HFFc6 (cell line): ENCODE data around the gene NPAS3. TPM values are rescaled to one million over a fixed set of nuclear protein-coding genes. Genes with fewer than 3 reads are reported as not detected.

Experiments
- DNase-seq: peaks from one replicate; pipeline ENCODE4 v3.0.0-alpha.2; 2018
- H3K27ac Mint-ChIP-seq: 2 replicates; pipeline ENCODE4 v1.8.0; 2020; ENCODE audit warnings: mild to moderate bottlenecking, mixed read lengths
- H3K27me3 Mint-ChIP-seq: 2 replicates; pipeline ENCODE4 v1.8.0; 2021; ENCODE audit warnings: mild to moderate bottlenecking, moderate library complexity, mixed read lengths; ENCODE audit not compliant: insufficient read depth
- H3K36me3 Mint-ChIP-seq: 2 replicates; pipeline ENCODE4 v1.8.0; 2021; ENCODE audit warnings: low read depth, mixed read lengths
- H3K4me1 Mint-ChIP-seq: 2 replicates; pipeline ENCODE4 v1.8.0; 2020; ENCODE audit warnings: low read depth, mixed read lengths
- H3K4me3 Mint-ChIP-seq: 2 replicates; pipeline ENCODE4 v1.8.0; 2020; ENCODE audit warnings: mild to moderate bottlenecking, moderate library complexity, mixed read lengths
- H3K9me3 Mint-ChIP-seq: 2 replicates; pipeline ENCODE4 v1.8.0; 2020; ENCODE audit warnings: mild to moderate bottlenecking, mixed read lengths
- total RNA-seq, 6 experiments: library from RNA; stranded (reverse); fragmentation: NEBNext Ultra II Directional; extraction: Animal tissue kit (Norgen Biotek cat#: 25700); gene quantifications; 2 replicates in 1 of 6; 3 replicates in 5 of 6; pipeline ENCODE4 v1.2.3, GENCODE V29; 2021
- TF ChIP-seq, protein P1 (sequence below): fragments of 200-600 bp; sonication (generic); IDR thresholded peaks from 2 replicates; pipeline ENCODE4 v1.5.0; 2021; ENCODE audit warnings: antibody characterized with exemption, mild to moderate bottlenecking

NPAS3 gene
- total RNA-seq, 6 experiments from 2014 or later, result not detected

GRCh38 chr14:33198684-33199083 is 260.0 kb downstream of the NPAS3 start:
- no peaks in the 10 kb centered on the region for H3K27me3 Mint-ChIP-seq
- no peak overlapping the region for H3K27ac Mint-ChIP-seq
- no peak overlapping the region for H3K4me3 Mint-ChIP-seq
- H3K9me3 Mint-ChIP-seq, result peaks cover 17% of the 10 kb centered on the region
- TF ChIP-seq, protein P1, sequence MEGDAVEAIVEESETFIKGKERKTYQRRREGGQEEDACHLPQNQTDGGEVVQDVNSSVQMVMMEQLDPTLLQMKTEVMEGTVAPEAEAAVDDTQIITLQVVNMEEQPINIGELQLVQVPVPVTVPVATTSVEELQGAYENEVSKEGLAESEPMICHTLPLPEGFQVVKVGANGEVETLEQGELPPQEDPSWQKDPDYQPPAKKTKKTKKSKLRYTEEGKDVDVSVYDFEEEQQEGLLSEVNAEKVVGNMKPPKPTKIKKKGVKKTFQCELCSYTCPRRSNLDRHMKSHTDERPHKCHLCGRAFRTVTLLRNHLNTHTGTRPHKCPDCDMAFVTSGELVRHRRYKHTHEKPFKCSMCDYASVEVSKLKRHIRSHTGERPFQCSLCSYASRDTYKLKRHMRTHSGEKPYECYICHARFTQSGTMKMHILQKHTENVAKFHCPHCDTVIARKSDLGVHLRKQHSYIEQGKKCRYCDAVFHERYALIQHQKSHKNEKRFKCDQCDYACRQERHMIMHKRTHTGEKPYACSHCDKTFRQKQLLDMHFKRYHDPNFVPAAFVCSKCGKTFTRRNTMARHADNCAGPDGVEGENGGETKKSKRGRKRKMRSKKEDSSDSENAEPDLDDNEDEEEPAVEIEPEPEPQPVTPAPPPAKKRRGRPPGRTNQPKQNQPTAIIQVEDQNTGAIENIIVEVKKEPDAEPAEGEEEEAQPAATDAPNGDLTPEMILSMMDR, result no peak
- H3K4me1 Mint-ChIP-seq, result no peaks in the 10 kb centered on the region
- no peak for DNase-seq
- no peaks in the 10 kb centered on the region for H3K36me3 Mint-ChIP-seq

DNA sequence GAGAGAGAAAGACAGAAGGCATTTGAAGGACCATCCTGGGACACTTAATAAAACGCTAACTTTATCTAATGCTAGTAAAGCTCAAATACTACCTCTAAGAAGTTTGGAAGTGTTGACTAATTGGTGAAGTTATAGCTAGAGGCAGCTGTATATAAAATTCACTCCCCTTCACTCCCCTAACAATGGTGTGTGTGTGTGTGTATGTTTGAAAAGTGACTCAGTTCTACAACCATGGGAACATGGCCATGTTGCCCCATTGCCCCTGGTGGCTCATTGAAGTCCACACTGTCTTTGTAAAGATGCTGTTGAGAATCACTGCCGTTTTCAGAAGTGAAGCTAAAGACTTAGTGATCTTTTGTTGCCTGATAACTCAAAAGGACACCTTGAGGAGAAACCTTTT is 262.4 kb downstream of the NPAS3 start:
- H3K27me3 Mint-ChIP-seq, result no peaks in the 10 kb centered on the region
- no peak overlapping the region for H3K4me3 Mint-ChIP-seq
- peaks cover 22% of the 10 kb centered on the region for H3K9me3 Mint-ChIP-seq
- no peak overlapping the region for H3K27ac Mint-ChIP-seq
- no peak for DNase-seq
- TF ChIP-seq, protein P1, result no peak
- H3K36me3 Mint-ChIP-seq, result no peaks in the 10 kb centered on the region
- no peaks in the 10 kb centered on the region for H3K4me1 Mint-ChIP-seq

GRCh38 chr14:33206981-33207380 is 268.3 kb downstream of the NPAS3 start:
- TF ChIP-seq, protein P1, result no peak
- Mint-ChIP-seq H3K4me3 (no peak overlapping the region), H3K36me3 (no peaks in the 10 kb centered on the region), H3K4me1 (no peaks in the 10 kb centered on the region), H3K27ac (no peak overlapping the region), H3K9me3 (peaks cover 13% of the 10 kb centered on the region), H3K27me3 (no peaks in the 10 kb centered on the region)
- no peak for DNase-seq

DNA sequence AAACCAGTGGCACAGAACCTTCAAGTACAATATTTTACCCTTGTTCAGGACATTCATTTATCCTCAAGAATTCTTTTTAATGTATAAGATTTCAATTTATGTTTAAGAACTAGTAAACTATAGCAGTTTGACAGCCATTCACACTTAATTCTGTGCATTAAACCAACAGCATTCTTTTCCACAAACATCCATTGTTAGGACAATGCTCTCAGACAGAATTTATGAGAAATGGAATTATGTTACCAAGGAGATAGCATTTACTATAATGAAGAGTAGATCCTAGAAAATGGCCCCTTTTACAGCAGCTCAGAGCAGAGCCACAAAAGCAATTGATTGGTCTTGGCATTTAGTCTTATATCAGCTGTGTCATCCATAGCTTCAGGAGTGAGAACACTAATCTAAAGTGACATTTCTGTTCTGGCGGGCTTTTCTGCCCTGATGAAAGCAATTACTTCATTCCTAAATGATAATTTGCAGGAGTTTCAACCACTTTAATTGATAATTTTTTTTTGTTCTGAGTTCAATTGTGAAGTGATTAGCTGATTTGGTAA is 268.9 kb downstream of the NPAS3 start:
- no peaks in the 10 kb centered on the region for H3K27me3 Mint-ChIP-seq
- H3K4me3 Mint-ChIP-seq, result no peak overlapping the region

GRCh38 chr14:33210311-33210710 is 271.6 kb downstream of the NPAS3 start:
- H3K27me3 Mint-ChIP-seq, result no peaks in the 10 kb centered on the region
- H3K27ac Mint-ChIP-seq, result no peak overlapping the region
- no peak overlapping the region for H3K4me3 Mint-ChIP-seq
- TF ChIP-seq, protein P1, result no peak
- H3K9me3 Mint-ChIP-seq, result peaks cover 8% of the 10 kb centered on the region; the same call in 1 of the 2 replicates
- H3K36me3 Mint-ChIP-seq, result no peaks in the 10 kb centered on the region
- no peaks in the 10 kb centered on the region for H3K4me1 Mint-ChIP-seq
- no peak for DNase-seq

More for the DNA sequence above, 268.9 kb downstream of the NPAS3 start:
- TF ChIP-seq, protein P1, result no peak
- no peaks in the 10 kb centered on the region for H3K36me3 Mint-ChIP-seq
- H3K9me3 Mint-ChIP-seq, result peaks cover 13% of the 10 kb centered on the region
- no peak overlapping the region for H3K27ac Mint-ChIP-seq
- H3K4me1 Mint-ChIP-seq, result no peaks in the 10 kb centered on the region
- DNase-seq, result no peak
